Naive thymus-derived CD4-positive, alpha-beta T cell (primary cell): Measurements from ENCODE around the gene LPXN. TPM values are rescaled to one million over a fixed set of nuclear protein-coding genes. Genes with fewer than 3 reads are reported as not detected.
A peak's percentile ranks its signal among the peaks of the same experiment; 100 is the strongest.

Experiments used
- ATAC-seq: fragments of 150-1000 bp; cut with Tn5 transposase; 2 replicates; pipeline ENCODE4 v1.10.0; 2021; ENCODE audit warnings: mild to moderate bottlenecking, moderate library complexity
- CTCF ChIA-PET: fragments of 350-600 bp; sonication (Branson Sonifier 250); formaldehyde crosslinking; loops from one replicate; lab custom pipeline; 2021; ENCODE audit warnings: antibody characterized with exemption; lab: Charles Lee
- POLR2A ChIA-PET: fragments of 350-600 bp; sonication (Branson Sonifier 250); formaldehyde crosslinking; loops from one replicate; lab custom pipeline; 2021; ENCODE audit warnings: antibody characterized with exemption, inconsistent platforms; lab: Charles Lee
- DNase-seq, 9 donors: peaks; one replicate each; pipeline versions ENCODE4 v3.0.0 to v3.0.0-alpha.2; 2020 to 2022; ENCODE audit warnings: mixed read lengths in 1 of 9
- H3K27ac ChIP-seq: one replicate; pipeline ENCODE4 v1.7.0; 2013; ENCODE audit warnings: mild to moderate bottlenecking, low read depth, low read length, moderate library complexity
- H3K27me3 ChIP-seq, 2 donors: one replicate each; pipeline ENCODE4 v1.7.0; 2013; ENCODE audit warnings: low read length in 2 of 2, mild to moderate bottlenecking in 2 of 2, moderate library complexity in 2 of 2; ENCODE audit not compliant: control insufficient read depth in 2 of 2, insufficient read depth in 2 of 2
- H3K36me3 ChIP-seq, 3 experiments: 1 replicate in 2 of 3; 2 replicates in 1 of 3; pipeline ENCODE4 v1.7.0; 2013; ENCODE audit warnings: low read length in 3 of 3, mild to moderate bottlenecking in 3 of 3, moderate library complexity in 1 of 3; ENCODE audit not compliant: insufficient read depth in 3 of 3, control insufficient read depth in 2 of 3
- H3K4me1 ChIP-seq, 2 donors: one replicate each; pipeline ENCODE4 v1.7.0; 2013; ENCODE audit warnings: low read length in 2 of 2, mild to moderate bottlenecking in 2 of 2, moderate library complexity in 1 of 2; ENCODE audit not compliant: control insufficient read depth in 2 of 2, insufficient read depth in 2 of 2
- H3K4me3 ChIP-seq: 2 replicates; pipeline ENCODE4 v1.7.0; 2013; ENCODE audit warnings: mild to moderate bottlenecking, low read length
- H3K9me3 ChIP-seq, 3 experiments: 1 replicate in 2 of 3; 2 replicates in 1 of 3; pipeline ENCODE4 v1.7.0; 2013; ENCODE audit warnings: low read length in 3 of 3; ENCODE audit not compliant: control insufficient read depth in 2 of 3
- H3K27ac Mint-ChIP-seq, 9 donors: one replicate each; pipeline ENCODE4 v1.8.0; 2020 to 2022; ENCODE audit warnings: mixed read lengths in 9 of 9, mild to moderate bottlenecking in 8 of 9, moderate library complexity in 5 of 9, inconsistent platforms in 2 of 9
- H3K27me3 Mint-ChIP-seq, 5 donors: one replicate each; pipeline ENCODE4 v1.8.0; 2021 to 2022; ENCODE audit warnings: mixed read lengths in 5 of 5, mild to moderate bottlenecking in 1 of 5
- H3K36me3 Mint-ChIP-seq, 5 donors: one replicate each; pipeline ENCODE4 v1.8.0; 2020 to 2022; ENCODE audit warnings: mixed read lengths in 5 of 5, mild to moderate bottlenecking in 3 of 5, inconsistent platforms in 1 of 5
- H3K4me1 Mint-ChIP-seq, 7 donors: one replicate each; pipeline ENCODE4 v1.8.0; 2020 to 2022; ENCODE audit warnings: mixed read lengths in 7 of 7, mild to moderate bottlenecking in 3 of 7, inconsistent platforms in 1 of 7
- H3K4me3 Mint-ChIP-seq, 10 donors: one replicate each; pipeline ENCODE4 v1.8.0; 2020 to 2022; ENCODE audit warnings: mild to moderate bottlenecking in 10 of 10, mixed read lengths in 10 of 10, moderate library complexity in 6 of 10, inconsistent platforms in 2 of 10
- H3K9me3 Mint-ChIP-seq, 11 donors: one replicate each; pipeline ENCODE4 v1.8.0; 2020 to 2022; ENCODE audit warnings: mixed read lengths in 11 of 11, mild to moderate bottlenecking in 4 of 11, inconsistent platforms in 1 of 11, moderate library complexity in 1 of 11
- intact Hi-C, 2 donors: fragments of 100-400 bp; cut with micrococcal nuclease; formaldehyde crosslinking; loops; one replicate each; pipeline ENCODE4 v1.15.1; 2023
- polyA plus RNA-seq, 2 donors: library from polyadenylated mRNA; unstranded; fragments of 300-500 nt; fragmentation: Illumina TruSeq; gene quantifications; one replicate each; pipeline ENCODE4 v1.2.3, GENCODE V29; 2021
- total RNA-seq, 6 experiments: library from RNA in 5 of 6; stranded (reverse) in 5 of 6; gene quantifications; 1 replicate in 5 of 6; 2 replicates in 1 of 6; pipeline ENCODE4 v1.2.3 and lab custom pipeline; 2021 to 2026

The LPXN gene
- total and polyA plus RNA-seq, 7 experiments from 2014 or later, result 58.2 to 215 (median 143) TPM

DNA sequence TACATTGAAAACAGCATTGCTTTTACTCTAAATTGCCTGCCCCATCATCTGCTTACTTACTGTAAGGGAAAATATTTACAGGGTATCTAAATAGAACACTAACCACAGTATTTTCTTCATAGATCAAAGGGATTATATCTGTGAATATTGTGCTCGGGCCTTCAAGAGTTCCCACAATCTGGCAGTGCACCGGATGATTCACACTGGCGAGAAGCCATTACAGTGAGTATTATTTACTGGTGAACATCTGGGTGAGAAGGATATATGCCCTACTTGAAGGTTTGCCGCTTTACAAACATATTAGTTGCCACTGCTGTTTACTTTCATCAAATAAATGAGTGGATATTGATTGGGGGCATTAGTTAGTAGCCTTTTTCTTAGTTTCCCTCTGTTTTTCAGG lies 40.9 kb upstream of the LPXN start:
- DNase-seq, result no peak
- H3K4me1 Mint-ChIP-seq, result peaks cover 6 to 34% (median 15%) of the 10 kb centered on the region in 7 donors
- peaks cover 13 to 68% (median 57%) of the 10 kb centered on the region in 5 donors for H3K36me3 Mint-ChIP-seq
- ChIA-PET POLR2A (no interaction called here), CTCF (no interaction called here)
- peak overlapping the region in 2 of 9 donors; percentile 17 to 76 for H3K27ac Mint-ChIP-seq
- H3K4me3 Mint-ChIP-seq, result no peak overlapping the region
- no peak for ATAC-seq
- intact Hi-C loops, result no loop called here
- no peaks in the 10 kb centered on the region for H3K27me3 Mint-ChIP-seq
- no peaks in the 10 kb centered on the region for H3K9me3 Mint-ChIP-seq
- Histone ChIP-seq H3K9me3 (no peaks in the 10 kb centered on the region), H3K4me3 (no peak overlapping the region), H3K36me3 (peaks cover 46 to 85% (median 56%) of the 10 kb centered on the region in 3 experiments), H3K27me3 (no peaks in the 10 kb centered on the region), H3K4me1 (peaks cover 0 to 4% of the 10 kb centered on the region in 2 donors), H3K27ac (no peak overlapping the region)

DNA sequence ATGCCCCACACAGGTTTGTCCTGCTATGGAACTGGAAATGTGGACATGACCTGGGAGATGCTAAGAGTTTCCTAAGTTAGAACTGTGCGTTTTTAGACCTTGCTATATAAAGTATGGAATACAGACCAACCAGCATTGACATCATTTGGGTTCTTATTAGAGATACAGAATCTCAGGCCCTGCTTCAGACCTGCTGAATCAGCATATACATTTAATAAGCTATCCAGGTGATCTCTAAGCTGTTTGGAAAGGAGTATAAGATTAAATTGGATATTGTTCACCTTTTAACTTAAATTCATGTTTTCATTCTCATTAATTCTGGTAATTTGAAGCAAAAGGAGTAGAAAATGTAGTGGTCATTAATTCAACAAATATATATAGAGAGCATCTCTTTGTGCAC lies 39.9 kb upstream of the LPXN start:
- Histone ChIP-seq H3K27me3 (no peaks in the 10 kb centered on the region), H3K9me3 (no peaks in the 10 kb centered on the region), H3K4me1 (no peaks in the 10 kb centered on the region), H3K27ac (no peak overlapping the region), H3K4me3 (no peak overlapping the region), H3K36me3 (peaks cover 51 to 94% (median 65%) of the 10 kb centered on the region in 3 experiments)
- peaks cover 5 to 34% (median 12%) of the 10 kb centered on the region in 7 donors for H3K4me1 Mint-ChIP-seq
- ChIA-PET CTCF (no interaction called here), POLR2A (no interaction called here)
- intact Hi-C loops, result no loop called here
- H3K27me3 Mint-ChIP-seq, result no peaks in the 10 kb centered on the region
- ATAC-seq, result no peak
- no peaks in the 10 kb centered on the region for H3K9me3 Mint-ChIP-seq
- peaks cover 17 to 78% (median 65%) of the 10 kb centered on the region in 5 donors for H3K36me3 Mint-ChIP-seq
- peak overlapping the region in 5 of 9 donors; percentile 5 to 89 (median 35) for H3K27ac Mint-ChIP-seq
- DNase-seq, result no peak
- H3K4me3 Mint-ChIP-seq, result no peak overlapping the region

DNA sequence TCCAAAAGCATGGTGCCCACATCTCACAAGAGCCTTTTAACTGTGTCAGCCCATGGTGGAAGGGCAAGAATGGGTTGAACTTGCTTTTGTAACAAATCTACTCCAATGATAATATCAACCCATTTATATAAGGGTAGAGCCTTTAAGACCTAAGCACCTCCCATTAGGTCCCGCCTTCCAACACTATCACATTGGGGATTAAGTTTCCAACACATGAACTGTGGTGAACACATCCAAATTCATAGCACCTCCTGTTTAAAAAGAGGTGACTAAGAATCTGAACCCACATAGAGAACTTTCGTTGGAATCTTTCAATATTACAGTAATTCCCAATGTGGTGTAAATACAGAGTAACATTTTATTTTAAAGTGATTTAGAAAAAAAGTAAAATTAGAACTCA lies 37.6 kb upstream of the LPXN start:
- Mint-ChIP-seq H3K27ac (no peak overlapping the region), H3K4me3 (no peak overlapping the region), H3K36me3 (peaks cover 17 to 71% (median 53%) of the 10 kb centered on the region in 5 donors), H3K9me3 (no peaks in the 10 kb centered on the region), H3K27me3 (no peaks in the 10 kb centered on the region), H3K4me1 (peaks cover 4 to 28% (median 19%) of the 10 kb centered on the region in 7 donors)
- ATAC-seq (no peak), DNase-seq (no peak)
- Histone ChIP-seq H3K4me1 (no peaks in the 10 kb centered on the region), H3K27me3 (no peaks in the 10 kb centered on the region), H3K9me3 (no peaks in the 10 kb centered on the region), H3K36me3 (peaks cover 51 to 81% (median 69%) of the 10 kb centered on the region in 3 experiments), H3K27ac (no peak overlapping the region), H3K4me3 (no peak overlapping the region)
- intact Hi-C loops, result no loop called here
- CTCF ChIA-PET, result no interaction called here
- POLR2A ChIA-PET, result no interaction called here

DNA sequence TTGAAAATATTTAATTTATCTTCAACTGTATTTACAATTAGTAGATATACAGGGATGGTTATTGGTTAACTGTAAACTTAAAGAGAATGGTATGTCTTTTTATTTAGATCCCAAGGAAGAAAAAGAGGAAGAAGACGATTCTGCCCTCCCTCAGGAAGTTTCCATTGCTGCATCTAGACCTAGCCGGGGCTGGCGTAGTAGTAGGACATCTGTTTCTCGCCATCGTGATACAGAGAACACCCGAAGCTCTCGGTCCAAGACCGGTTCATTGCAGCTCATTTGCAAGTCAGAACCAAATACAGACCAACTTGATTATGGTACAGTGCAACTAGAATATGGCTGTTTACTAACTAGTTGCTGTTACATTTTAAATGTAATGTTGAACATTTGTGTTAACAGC lies 34.1 kb upstream of the LPXN start:
- CTCF ChIA-PET, result interaction anchor here (0.7 to 1.1 kb wide), 2 partner anchors 42 to 902 kb away, joined by 3 read pairs; no protein-coding TSS in a partner anchor
- Histone ChIP-seq H3K27me3 (no peaks in the 10 kb centered on the region), H3K36me3 (peaks cover 32 to 50% (median 43%) of the 10 kb centered on the region in 3 experiments), H3K27ac (no peak overlapping the region), H3K9me3 (no peaks in the 10 kb centered on the region), H3K4me1 (peaks cover 0 to under 1% of the 10 kb centered on the region in 2 donors), H3K4me3 (no peak overlapping the region)
- DNase-seq (no peak), ATAC-seq (no peak)
- Mint-ChIP-seq H3K4me1 (peaks cover 24 to 50% (median 40%) of the 10 kb centered on the region in 7 donors), H3K27ac (peak overlapping the region in 3 of 9 donors; percentile 32 to 45 (median 38)), H3K27me3 (no peaks in the 10 kb centered on the region), H3K36me3 (peaks cover 11 to 53% (median 34%) of the 10 kb centered on the region in 5 donors), H3K9me3 (no peaks in the 10 kb centered on the region), H3K4me3 (no peak overlapping the region)
- POLR2A ChIA-PET, result no interaction called here
- intact Hi-C loops, result no loop called here

DNA sequence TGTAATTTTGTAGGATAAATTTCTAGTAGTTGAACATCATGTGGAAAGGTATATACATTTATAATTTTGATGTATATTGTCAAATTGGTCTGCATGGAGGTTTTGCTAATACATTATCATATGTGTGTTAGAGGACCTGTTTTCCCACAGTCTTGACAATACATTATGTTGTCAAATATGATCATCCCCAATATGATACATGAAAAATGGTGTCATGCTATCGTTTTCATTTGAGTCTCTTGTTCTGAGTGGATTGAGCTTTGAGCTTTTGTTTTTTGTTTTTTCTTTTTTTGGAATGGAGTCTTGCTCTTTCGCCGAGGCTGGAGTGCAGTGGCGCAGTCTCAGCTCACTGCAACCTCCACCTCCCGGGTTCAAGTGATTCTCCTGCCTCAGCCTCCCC lies 32.7 kb upstream of the LPXN start:
- H3K27me3 Mint-ChIP-seq, result no peaks in the 10 kb centered on the region
- H3K36me3 Mint-ChIP-seq, result peaks cover 5 to 53% (median 31%) of the 10 kb centered on the region in 5 donors
- H3K4me1 Mint-ChIP-seq, result peaks cover 30 to 58% (median 52%) of the 10 kb centered on the region in 7 donors
- intact Hi-C loops, result no loop called here
- H3K27ac Mint-ChIP-seq, result peak overlapping the region in 1 of 9 donors; percentile 38
- DNase-seq (no peak), ATAC-seq (no peak)
- H3K4me3 Mint-ChIP-seq, result no peak overlapping the region
- Histone ChIP-seq H3K4me3 (no peak overlapping the region), H3K27me3 (no peaks in the 10 kb centered on the region), H3K36me3 (peaks cover 21 to 39% (median 34%) of the 10 kb centered on the region in 3 experiments), H3K4me1 (peaks cover 0 to 8% of the 10 kb centered on the region in 2 donors), H3K9me3 (no peaks in the 10 kb centered on the region), H3K27ac (no peak overlapping the region)
- ChIA-PET POLR2A (no interaction called here), CTCF (interaction anchor here (1.0 kb wide), 1 partner anchor 42 kb away, joined by 4 read pairs; no protein-coding TSS in a partner anchor)
- H3K9me3 Mint-ChIP-seq, result no peaks in the 10 kb centered on the region

DNA sequence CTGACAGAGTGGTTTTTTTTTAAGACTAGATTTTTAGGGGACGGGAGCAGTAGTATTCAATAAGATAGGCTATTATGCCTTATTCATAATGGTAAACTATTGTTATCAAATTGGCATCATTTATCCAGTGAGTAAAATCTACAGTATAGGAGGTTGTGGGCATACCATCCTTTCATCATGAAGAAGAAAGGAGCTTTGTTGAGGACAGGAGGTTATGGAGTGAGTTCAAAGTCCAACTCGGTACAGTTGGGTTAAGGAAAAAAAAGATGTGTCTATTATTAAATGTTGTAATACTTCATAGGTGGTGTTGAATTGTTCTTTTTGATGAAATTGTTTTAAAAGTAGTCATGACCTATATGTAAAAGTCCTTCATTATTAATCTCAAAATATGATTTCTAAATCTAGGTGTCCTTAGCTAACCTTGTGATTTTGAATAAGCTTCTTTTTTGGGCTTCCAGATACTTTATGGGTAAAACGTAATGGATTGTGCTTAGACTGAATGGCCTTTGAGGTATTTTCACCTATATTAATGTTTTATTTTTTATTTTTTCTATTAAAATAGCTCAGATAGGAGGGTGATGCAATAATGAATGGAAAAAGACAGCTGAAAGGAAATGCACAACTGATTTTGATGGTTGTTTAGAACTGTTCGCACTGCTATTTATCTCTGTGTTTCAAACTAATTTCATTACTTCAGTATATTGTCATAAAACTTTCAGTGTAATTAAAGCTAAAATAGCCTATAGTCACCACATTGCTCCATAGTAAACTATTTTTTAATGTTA lies 31.5 kb upstream of the LPXN start:
- Histone ChIP-seq H3K27ac (no peak overlapping the region), H3K36me3 (peaks cover 9 to 29% (median 24%) of the 10 kb centered on the region in 3 experiments), H3K9me3 (no peaks in the 10 kb centered on the region), H3K4me1 (peaks cover 0 to 8% of the 10 kb centered on the region in 2 donors), H3K27me3 (no peaks in the 10 kb centered on the region), H3K4me3 (no peak overlapping the region)
- H3K36me3 Mint-ChIP-seq, result peaks cover 9 to 58% (median 34%) of the 10 kb centered on the region in 5 donors
- POLR2A ChIA-PET, result interaction anchor here (1.0 kb wide), 1 partner anchor 40 kb away, joined by 3 read pairs; no protein-coding TSS in a partner anchor
- intact Hi-C loops, result no loop called here
- peak overlapping the region in 5 of 9 donors; percentile 9 to 79 (median 39) for H3K27ac Mint-ChIP-seq
- DNase-seq (no peak), ATAC-seq (no peak)
- peak overlapping the region in 2 of 10 donors; percentile 9 to 40 for H3K4me3 Mint-ChIP-seq
- H3K4me1 Mint-ChIP-seq, result peaks cover 39 to 70% (median 65%) of the 10 kb centered on the region in 7 donors
- H3K9me3 Mint-ChIP-seq, result no peaks in the 10 kb centered on the region
- H3K27me3 Mint-ChIP-seq, result no peaks in the 10 kb centered on the region
- CTCF ChIA-PET, result interaction anchor here (0.6 to 0.7 kb wide), 2 partner anchors 40 to 210 kb away, joined by 3 read pairs; no protein-coding TSS in a partner anchor
